ENCODE measurements around the gene ANKRD53.

DNA sequence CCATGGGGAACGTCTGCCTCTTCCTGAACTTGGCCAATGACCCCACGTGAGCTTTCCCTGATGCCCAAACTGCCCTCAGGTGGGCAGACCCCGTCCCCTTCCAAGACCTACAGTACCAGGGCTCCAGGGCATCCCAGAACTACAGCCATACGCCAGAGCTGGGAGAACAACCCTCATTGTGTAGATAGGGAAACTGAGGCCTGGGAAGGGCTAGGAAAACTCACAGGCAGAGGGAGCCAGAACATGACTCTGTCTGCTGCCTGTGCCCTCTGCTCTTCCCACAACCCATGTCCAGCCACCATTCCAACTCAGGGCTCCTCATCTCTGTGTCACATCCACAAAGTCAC, 16.8 kb upstream of the ANKRD53 start:
- no peak for TF ChIP-seq POLR2AphosphoS5 (IDR thresholded peaks at IDR 0.05; ENCODE audit: low read depth, low read length)
- no peak for TF ChIP-seq TAF1 (IDR thresholded peaks at IDR 0.05; ENCODE audit: borderline replicate concordance, insufficient read depth, low read length)
- TF ChIP-seq, protein P1, sequence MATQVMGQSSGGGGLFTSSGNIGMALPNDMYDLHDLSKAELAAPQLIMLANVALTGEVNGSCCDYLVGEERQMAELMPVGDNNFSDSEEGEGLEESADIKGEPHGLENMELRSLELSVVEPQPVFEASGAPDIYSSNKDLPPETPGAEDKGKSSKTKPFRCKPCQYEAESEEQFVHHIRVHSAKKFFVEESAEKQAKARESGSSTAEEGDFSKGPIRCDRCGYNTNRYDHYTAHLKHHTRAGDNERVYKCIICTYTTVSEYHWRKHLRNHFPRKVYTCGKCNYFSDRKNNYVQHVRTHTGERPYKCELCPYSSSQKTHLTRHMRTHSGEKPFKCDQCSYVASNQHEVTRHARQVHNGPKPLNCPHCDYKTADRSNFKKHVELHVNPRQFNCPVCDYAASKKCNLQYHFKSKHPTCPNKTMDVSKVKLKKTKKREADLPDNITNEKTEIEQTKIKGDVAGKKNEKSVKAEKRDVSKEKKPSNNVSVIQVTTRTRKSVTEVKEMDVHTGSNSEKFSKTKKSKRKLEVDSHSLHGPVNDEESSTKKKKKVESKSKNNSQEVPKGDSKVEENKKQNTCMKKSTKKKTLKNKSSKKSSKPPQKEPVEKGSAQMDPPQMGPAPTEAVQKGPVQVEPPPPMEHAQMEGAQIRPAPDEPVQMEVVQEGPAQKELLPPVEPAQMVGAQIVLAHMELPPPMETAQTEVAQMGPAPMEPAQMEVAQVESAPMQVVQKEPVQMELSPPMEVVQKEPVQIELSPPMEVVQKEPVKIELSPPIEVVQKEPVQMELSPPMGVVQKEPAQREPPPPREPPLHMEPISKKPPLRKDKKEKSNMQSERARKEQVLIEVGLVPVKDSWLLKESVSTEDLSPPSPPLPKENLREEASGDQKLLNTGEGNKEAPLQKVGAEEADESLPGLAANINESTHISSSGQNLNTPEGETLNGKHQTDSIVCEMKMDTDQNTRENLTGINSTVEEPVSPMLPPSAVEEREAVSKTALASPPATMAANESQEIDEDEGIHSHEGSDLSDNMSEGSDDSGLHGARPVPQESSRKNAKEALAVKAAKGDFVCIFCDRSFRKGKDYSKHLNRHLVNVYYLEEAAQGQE (IDR thresholded peaks at IDR 0.05; ENCODE audit: insufficient read depth in 1 of 2, low read depth in 2 of 2, low read length in 2 of 2): no peak
- TF ChIP-seq SIN3A (IDR thresholded peaks at IDR 0.05; ENCODE audit: borderline replicate concordance, insufficient read depth, low read length): no peak

Data from PFSK-1 (cell line).